Upper lobe of left lung (tissue), 6 donors: ENCODE results near the gene C10orf105. TPM values are rescaled to one million over a fixed set of nuclear protein-coding genes. Genes with fewer than 3 reads are reported as not detected.

ENCODE experiments used
- ATAC-seq, 2 donors: fragments of 200-7000 bp; cut with Tn5 transposase; one replicate each; pipeline ENCODE4 v1.9.1; 2022; ENCODE audit warnings: mild to moderate bottlenecking in 2 of 2, moderate library complexity in 2 of 2; ENCODE audit not compliant: low FRiP score in 2 of 2
- DNase-seq, 2 donors: peaks; one replicate each; pipeline ENCODE4 v3.0.0-alpha.2; 2019 to 2020
- H3K27ac ChIP-seq, 4 donors: fragments of 200-600 bp; sonication (generic); one replicate each; pipeline ENCODE4 v1.5.1; 2016 to 2019
- H3K27me3 ChIP-seq, 4 donors: fragments of 200-600 bp; sonication (generic); one replicate each; pipeline ENCODE4 v1.5.1; 2017 to 2019
- H3K36me3 ChIP-seq, 4 donors: fragments of 200-600 bp; sonication (generic); one replicate each; pipeline ENCODE4 v1.5.1; 2016 to 2019
- H3K4me1 ChIP-seq, 4 donors: fragments of 200-600 bp; sonication (generic); one replicate each; pipeline ENCODE4 v1.5.1; 2018 to 2019
- H3K4me3 ChIP-seq, 4 donors: fragments of 200-600 bp; sonication (generic); one replicate each; pipeline ENCODE4 v1.5.1; 2017 to 2019; ENCODE audit warnings: mild to moderate bottlenecking in 2 of 4, moderate library complexity in 1 of 4
- H3K9me3 ChIP-seq, 4 donors: fragments of 200-600 bp; sonication (generic); one replicate each; pipeline ENCODE4 v1.5.1; 2018 to 2019
- EP300 ChIP-seq, 4 donors: sonication (generic); formaldehyde crosslinking; IDR thresholded peaks; one replicate each; pipeline ENCODE4 v1.5.1; 2017; ENCODE audit warnings: antibody characterized with exemption in 4 of 4, control low read depth in 2 of 4
- POLR2A ChIP-seq, 4 donors: fragments of 450-650 bp; IDR thresholded peaks; one replicate each; pipeline ENCODE4 v1.5.1; 2016 to 2017; ENCODE audit warnings: antibody characterized with exemption in 4 of 4, mild to moderate bottlenecking in 2 of 4
- POLR2AphosphoS5 ChIP-seq, 2 donors: sonication (generic); formaldehyde crosslinking; IDR thresholded peaks; one replicate each; pipeline ENCODE4 v1.5.1; 2017; ENCODE audit warnings: antibody characterized with exemption in 2 of 2
- WGBS, 2 donors: methylation state at CpG; one replicate each; pipeline ENCODE4 v1.1.5; 2017 to 2018; 5-methylcytosine and 5-hydroxymethylcytosine counted together
- total RNA-seq, 6 donors: library from RNA; depleted of rRNA in 4 of 6; stranded (reverse); fragments of >200 nt in 4 of 6; gene quantifications; one replicate each; pipeline versions ENCODE4 v1.1.0 to v1.2.1, GENCODE V29; 2016 to 2021
- TF ChIP-seq, protein P1 (sequence below), 6 experiments: fragments of 450-650 bp in 4 of 6; fragments of 200-600 bp in 2 of 6; sonication (generic) in 2 of 6; IDR thresholded peaks; one replicate each; pipeline ENCODE4 v1.5.1; 2016 to 2019; ENCODE audit warnings: antibody characterized with exemption in 6 of 6
- donor health status: DM: no; HTN: no; CAD: no; lungs with moderate emphysema.
- donor health status: DM: no; HTN: yes; CAD: no; lungs with severe emphysema.

C10orf105 gene
- total RNA-seq, 6 donors from 2014 or later, result 0.15 to 1.0 (median 0.44) TPM; not detected in 1

- ATAC-seq, result no peak
- no peaks in the 10 kb centered on the region for H3K36me3 ChIP-seq
- no peak for DNase-seq
- TF ChIP-seq EP300 (IDR thresholded peaks at IDR 0.05), result no peak
- no peak for TF ChIP-seq POLR2AphosphoS5 (IDR thresholded peaks at IDR 0.05)
- no peak for TF ChIP-seq POLR2A (IDR thresholded peaks at IDR 0.05)
- TF ChIP-seq, protein P1, sequence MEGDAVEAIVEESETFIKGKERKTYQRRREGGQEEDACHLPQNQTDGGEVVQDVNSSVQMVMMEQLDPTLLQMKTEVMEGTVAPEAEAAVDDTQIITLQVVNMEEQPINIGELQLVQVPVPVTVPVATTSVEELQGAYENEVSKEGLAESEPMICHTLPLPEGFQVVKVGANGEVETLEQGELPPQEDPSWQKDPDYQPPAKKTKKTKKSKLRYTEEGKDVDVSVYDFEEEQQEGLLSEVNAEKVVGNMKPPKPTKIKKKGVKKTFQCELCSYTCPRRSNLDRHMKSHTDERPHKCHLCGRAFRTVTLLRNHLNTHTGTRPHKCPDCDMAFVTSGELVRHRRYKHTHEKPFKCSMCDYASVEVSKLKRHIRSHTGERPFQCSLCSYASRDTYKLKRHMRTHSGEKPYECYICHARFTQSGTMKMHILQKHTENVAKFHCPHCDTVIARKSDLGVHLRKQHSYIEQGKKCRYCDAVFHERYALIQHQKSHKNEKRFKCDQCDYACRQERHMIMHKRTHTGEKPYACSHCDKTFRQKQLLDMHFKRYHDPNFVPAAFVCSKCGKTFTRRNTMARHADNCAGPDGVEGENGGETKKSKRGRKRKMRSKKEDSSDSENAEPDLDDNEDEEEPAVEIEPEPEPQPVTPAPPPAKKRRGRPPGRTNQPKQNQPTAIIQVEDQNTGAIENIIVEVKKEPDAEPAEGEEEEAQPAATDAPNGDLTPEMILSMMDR (IDR thresholded peaks at IDR 0.05), result no peak
- peaks cover 3 to 17% (median 11%) of the 10 kb centered on the region in 4 donors for H3K4me1 ChIP-seq
- no peaks in the 10 kb centered on the region for H3K9me3 ChIP-seq
- no peak overlapping the region for H3K27ac ChIP-seq
- no peak overlapping the region for H3K4me3 ChIP-seq
- WGBS, 2 donors, result 68% methylated on average over 2 of the region's 2 CpGs; no CpG with 5 or more reads in 1 of the 2 donors
- no peaks in the 10 kb centered on the region for H3K27me3 ChIP-seq
These were observed 14.0 kb downstream of the C10orf105 start for GRCh38 chr10:71705582-71705981.

DNA sequence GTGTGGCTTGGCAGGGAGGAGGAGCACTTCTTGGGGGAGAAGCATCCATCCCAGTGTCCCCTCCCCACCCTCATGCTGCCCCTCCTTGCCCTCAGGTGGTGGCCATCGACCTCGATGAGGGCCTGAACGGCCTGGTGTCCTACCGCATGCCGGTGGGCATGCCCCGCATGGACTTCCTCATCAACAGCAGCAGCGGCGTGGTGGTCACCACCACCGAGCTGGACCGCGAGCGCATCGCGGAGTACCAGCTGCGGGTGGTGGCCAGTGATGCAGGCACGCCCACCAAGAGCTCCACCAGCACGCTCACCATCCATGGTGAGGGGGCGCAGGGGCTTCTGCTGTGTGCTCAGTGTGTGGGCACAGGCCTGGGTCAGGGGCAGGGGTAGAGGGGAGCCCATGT is 14.8 kb downstream of the C10orf105 start:
- ATAC-seq, result no peak
- Histone ChIP-seq H3K4me1 (peaks cover 3 to 19% (median 11%) of the 10 kb centered on the region in 4 donors), H3K27me3 (no peaks in the 10 kb centered on the region), H3K27ac (no peak overlapping the region), H3K36me3 (no peaks in the 10 kb centered on the region), H3K9me3 (no peaks in the 10 kb centered on the region), H3K4me3 (no peak overlapping the region)
- 88 to 96% methylated on average over 15 of the region's 18 CpGs for WGBS, 2 donors
- peak in 1 of 2 donors; percentile 72 for DNase-seq
- TF ChIP-seq POLR2AphosphoS5 (IDR thresholded peaks at IDR 0.05), result no peak
- no peak for TF ChIP-seq POLR2A (IDR thresholded peaks at IDR 0.05)
- TF ChIP-seq, protein P1 (IDR thresholded peaks at IDR 0.05), result no peak
- no peak for TF ChIP-seq EP300 (IDR thresholded peaks at IDR 0.05)

DNA sequence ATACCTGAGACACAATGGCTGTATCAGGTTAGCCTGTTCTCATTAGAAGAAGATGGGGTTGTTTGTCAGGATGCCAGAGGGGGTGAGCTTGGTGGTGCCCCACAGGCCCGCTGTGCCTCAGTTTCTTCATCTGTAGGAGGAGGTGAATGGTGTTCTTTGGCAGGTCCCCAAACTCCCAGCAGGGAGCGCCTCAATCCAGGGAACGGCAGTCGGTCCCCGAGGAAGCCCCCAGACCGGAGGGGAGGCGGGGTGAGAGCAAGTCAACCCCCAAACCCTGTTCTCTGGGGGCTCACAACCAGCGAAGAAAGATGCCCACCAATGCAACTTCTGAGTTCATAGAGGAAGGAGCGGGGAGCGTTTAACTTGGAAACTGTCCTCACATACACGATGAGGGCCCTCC is 16.0 kb downstream of the C10orf105 start:
- TF ChIP-seq POLR2AphosphoS5 (IDR thresholded peaks at IDR 0.05), result no peak
- TF ChIP-seq, protein P1 (IDR thresholded peaks at IDR 0.05), result no peak
- no peak for TF ChIP-seq POLR2A (IDR thresholded peaks at IDR 0.05)
- TF ChIP-seq EP300 (IDR thresholded peaks at IDR 0.05), result no peak
- ATAC-seq (no peak), DNase-seq (no peak)
- WGBS, 2 donors, result 86 to 93% methylated on average over 9 to 11 of the region's 11 CpGs
- Histone ChIP-seq H3K4me3 (no peak overlapping the region), H3K9me3 (no peaks in the 10 kb centered on the region), H3K27ac (no peak overlapping the region), H3K4me1 (peaks cover 3 to 15% (median 11%) of the 10 kb centered on the region in 4 donors), H3K27me3 (no peaks in the 10 kb centered on the region), H3K36me3 (no peaks in the 10 kb centered on the region)

DNA sequence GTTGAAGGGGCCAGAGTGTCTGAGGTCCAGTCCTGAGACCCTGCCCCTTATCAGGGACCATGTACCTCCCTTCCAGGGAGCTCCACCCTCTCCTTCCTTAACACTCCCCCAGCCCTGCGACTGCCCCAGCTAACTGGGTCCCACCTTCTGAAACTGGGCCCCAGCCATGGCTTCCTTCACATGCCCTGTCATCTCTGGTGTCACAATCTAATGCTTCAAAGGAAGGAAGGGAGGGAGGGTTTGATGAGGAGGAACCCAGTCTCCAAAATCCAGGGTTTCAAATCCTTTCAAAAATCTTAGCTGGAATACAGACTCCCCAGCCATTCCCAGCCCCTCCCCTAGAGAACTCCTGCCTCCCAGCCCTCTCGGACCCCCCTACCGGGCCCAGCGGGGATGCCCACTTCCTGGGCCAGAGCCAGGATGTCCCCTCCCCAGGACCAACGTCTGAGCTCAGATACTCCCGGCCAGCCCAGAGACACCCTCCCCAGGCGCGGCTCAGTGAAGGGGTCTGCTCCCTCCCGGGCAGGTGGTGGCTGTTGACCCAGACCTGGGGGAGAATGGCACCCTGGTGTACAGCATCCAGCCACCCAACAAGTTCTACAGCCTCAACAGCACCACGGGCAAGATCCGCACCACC is 18.0 kb downstream of the C10orf105 start:
- Histone ChIP-seq H3K9me3 (no peaks in the 10 kb centered on the region), H3K27me3 (no peaks in the 10 kb centered on the region), H3K4me3 (no peak overlapping the region), H3K4me1 (peaks cover 6 to 11% (median 8%) of the 10 kb centered on the region in 4 donors), H3K36me3 (no peaks in the 10 kb centered on the region), H3K27ac (no peak overlapping the region)
- ATAC-seq (no peak), DNase-seq (no peak)
- 61 to 83% methylated on average over 6 to 7 of the region's 11 CpGs for WGBS, 2 donors
- TF ChIP-seq POLR2A (IDR thresholded peaks at IDR 0.05) (no peak), EP300 (IDR thresholded peaks at IDR 0.05) (no peak), POLR2AphosphoS5 (IDR thresholded peaks at IDR 0.05) (no peak)
- TF ChIP-seq, protein P1 (IDR thresholded peaks at IDR 0.05), result no peak
